HG03045 (cell line): ENCODE data around the gene MYBL2.
"Not testable (repeated sequence)": the region's sequence is repeated elsewhere in the genome, so short reads cannot be mapped to it uniquely, and the experiment has no call there.

ENCODE experiments used
- ATAC-seq: cut with Tn5 transposase; IDR thresholded peaks from one replicate; pipeline ENCODE4 v1.9.1; 2021; ENCODE audit warnings: mild to moderate bottlenecking, moderate library complexity; ENCODE audit not compliant: unreplicated experiment

The MYBL2 gene

GRCh38 chr20:43666376-43667328 is at the start of gene MYBL2:
Gene MYBL2 (plus strand): TSS chr20:43667114. CDS start chr20:43667284, 170 bp downstream.
- ATAC-seq = peak; percentile 75

GRCh38 chr20:43631598-43631997 is 35.3 kb upstream of the MYBL2 start:
- ATAC-seq = no peak

GRCh38 chr20:43636429-43636828 is 30.5 kb upstream of the MYBL2 start:
- no peak for ATAC-seq

GRCh38 chr20:43642548-43642947 is 24.4 kb upstream of the MYBL2 start:
- no peak for ATAC-seq

GRCh38 chr20:43650997-43651525 is 15.9 kb upstream of the MYBL2 start:
- ATAC-seq = no peak

- ATAC-seq = not testable (repeated sequence)
Observed at GRCh38 chr20:43651650-43652184, 15.2 kb upstream of the MYBL2 start.

- no peak for ATAC-seq
Observed at GRCh38 chr20:43653966-43654365, 12.9 kb upstream of the MYBL2 start.

- not testable (repeated sequence) for ATAC-seq
Observed at GRCh38 chr20:43655176-43655575, 11.7 kb upstream of the MYBL2 start.

- ATAC-seq = no peak
Observed at GRCh38 chr20:43655937-43656336, 11.0 kb upstream of the MYBL2 start.

- ATAC-seq = no peak
Observed at GRCh38 chr20:43658069-43658722, 8.7 kb upstream of the MYBL2 start.

- no peak for ATAC-seq
Observed at GRCh38 chr20:43658723-43659419, 8.0 kb upstream of the MYBL2 start.

- ATAC-seq = no peak
Observed at GRCh38 chr20:43662943-43663655, 3.8 kb upstream of the MYBL2 start.

- no peak for ATAC-seq
Observed at GRCh38 chr20:43665466-43666176, 1.3 kb upstream of the MYBL2 start.

- ATAC-seq = peak; percentile 7
Observed at GRCh38 chr20:43667341-43668132, 623 bp downstream of the MYBL2 start.

GRCh38 chr20:43669332-43669731 is 2.4 kb downstream of the MYBL2 start:
- no peak for ATAC-seq

- no peak for ATAC-seq
Observed at GRCh38 chr20:43670423-43670822, 3.5 kb downstream of the MYBL2 start.

GRCh38 chr20:43676368-43676767 is 9.5 kb downstream of the MYBL2 start:
- no peak for ATAC-seq

- ATAC-seq = no peak
Observed at GRCh38 chr20:43680981-43681380, 14.1 kb downstream of the MYBL2 start.

GRCh38 chr20:43681468-43681942 is 14.6 kb downstream of the MYBL2 start:
- ATAC-seq = peak; percentile 20
